Fibroblast of skin of scalp (primary cell): ENCODE results near the gene DBX1.
"Not testable (repeated sequence)": the region's sequence is repeated elsewhere in the genome, so short reads cannot be mapped to it uniquely, and the experiment has no call there.

Source experiments
- DNase-seq: peaks from one replicate; pipeline ENCODE4 v3.0.0-alpha.2; 2013

DBX1 gene

DNA sequence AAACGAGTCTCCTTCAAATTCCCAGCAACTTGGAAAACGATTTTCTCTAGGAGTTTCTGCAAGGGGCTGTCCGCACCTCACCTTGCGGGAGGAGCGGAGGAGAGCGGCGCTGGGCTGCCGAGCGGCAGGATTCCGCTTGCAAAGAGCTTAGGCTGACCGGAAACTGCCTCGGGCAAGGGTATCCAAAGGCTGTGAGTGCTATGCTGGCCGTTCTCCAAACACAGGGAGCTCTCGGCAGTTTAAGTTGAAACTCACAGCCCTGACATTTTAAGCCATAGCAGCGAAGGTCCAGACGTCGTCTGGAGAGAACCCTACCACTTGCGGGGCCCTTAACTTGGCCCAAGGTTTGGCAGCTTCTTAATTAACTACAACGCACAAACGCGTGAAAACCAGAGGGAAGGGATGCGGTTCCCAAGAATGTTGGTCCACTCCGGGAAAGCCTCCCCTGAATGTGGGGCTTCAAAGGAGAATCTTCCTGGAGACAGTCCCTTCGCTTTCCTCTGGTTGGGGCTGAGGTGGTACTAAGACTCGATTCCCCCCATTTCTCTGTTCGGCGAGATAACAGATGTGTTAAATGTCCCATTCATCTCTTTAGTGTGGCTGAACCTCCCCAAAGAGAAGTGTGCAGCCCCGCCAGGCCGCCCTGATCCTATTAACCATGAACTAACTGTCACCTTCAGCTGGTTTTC, 1.1 kb upstream of the DBX1 start:
- DNase-seq: no peak

DNA sequence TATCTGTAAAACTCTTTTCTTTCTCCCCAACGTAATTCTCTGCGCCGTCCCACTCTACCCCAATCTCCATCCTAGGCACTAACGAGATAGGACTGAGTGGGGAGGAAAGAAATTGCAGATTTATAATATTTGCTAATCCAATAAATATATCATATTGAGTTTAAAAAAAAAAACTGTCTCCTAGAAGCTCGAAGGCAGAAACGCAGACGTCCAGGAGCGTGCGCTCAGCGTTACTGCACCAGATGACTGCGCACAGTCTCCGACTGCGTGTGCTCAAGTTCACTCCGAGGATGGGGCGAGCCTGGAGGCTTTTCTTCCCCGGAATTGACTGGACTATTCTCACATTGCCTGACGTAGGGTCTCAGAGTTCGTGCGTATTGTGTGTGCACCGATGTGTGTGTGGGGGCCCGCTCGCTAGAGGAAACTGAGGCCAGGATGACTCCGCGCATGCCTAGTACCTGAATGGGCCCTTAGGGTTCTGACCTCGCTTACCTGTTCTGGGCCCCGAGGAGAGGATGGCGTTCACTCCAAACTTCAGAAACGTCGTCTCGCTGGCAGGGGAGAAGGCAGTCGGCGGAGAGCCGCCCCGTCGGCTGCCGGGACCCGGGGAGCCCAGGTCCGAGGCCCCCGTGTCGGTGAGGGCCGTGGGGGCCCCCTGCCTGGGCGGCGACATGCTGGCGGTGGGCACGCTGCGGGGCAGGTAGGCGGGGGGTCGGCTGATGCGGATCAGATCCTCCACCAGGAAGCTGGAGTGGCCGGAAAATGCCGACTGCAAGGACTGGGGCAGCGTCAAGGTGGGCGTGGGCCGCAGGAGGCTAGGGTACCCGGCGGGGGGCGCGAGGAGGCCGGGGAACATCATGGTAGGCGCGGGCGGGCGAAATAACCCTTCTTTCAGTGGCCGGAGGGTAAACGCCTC, 551 bp downstream of the DBX1 start:
- no peak for DNase-seq

DNA sequence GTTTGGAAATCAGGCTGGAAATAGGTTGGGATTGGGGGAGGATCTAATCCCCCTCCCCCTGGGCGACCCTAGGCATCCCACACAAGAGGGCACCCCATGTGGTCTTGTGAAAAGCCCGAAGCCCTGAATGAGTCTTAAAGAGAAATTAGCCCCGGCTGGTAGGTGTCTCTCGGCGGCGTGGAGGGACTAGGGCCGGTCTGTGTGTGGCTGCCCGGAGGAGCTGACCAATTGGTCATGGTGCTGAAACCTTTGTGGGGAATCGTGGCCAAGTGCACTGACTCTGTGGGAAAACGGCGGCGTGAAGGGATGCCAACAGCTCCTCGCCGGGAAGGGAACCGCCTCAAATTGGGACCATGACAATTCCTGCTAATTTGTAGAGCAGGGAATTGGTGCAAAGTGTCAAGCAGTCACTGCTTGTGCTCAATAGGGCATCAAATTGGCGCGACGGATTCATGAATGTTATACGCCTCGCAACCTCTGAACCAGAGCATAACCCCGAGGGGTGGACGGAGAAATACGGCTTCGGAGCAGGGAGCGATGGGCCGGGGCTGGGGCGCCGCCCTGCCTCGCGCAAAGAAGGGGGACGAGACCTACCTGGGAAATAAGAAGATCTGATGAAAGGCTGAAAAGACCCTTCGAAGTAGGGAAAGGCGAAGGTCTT, 1.5 kb downstream of the DBX1 start:
- peak; percentile 71 for DNase-seq

DNA sequence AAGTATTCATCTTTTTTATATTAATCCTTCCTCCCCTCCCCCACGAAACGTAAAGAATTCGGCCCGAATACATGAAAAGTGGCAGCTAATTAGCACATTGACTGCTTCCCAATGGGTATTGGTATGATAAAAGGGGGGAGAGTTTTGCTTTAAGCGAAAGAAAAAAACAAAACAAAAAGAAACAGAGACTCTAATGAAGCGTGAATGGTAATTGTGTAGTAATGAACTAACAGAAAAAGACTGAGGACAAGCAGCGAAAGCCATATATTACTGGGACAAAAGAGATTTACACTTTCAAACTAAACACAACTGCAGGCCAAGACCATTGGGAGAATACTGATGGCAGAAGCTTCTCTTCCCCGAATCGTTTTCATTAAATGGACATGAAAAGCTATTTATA, 2.5 kb downstream of the DBX1 start:
- DNase-seq: no peak

DNA sequence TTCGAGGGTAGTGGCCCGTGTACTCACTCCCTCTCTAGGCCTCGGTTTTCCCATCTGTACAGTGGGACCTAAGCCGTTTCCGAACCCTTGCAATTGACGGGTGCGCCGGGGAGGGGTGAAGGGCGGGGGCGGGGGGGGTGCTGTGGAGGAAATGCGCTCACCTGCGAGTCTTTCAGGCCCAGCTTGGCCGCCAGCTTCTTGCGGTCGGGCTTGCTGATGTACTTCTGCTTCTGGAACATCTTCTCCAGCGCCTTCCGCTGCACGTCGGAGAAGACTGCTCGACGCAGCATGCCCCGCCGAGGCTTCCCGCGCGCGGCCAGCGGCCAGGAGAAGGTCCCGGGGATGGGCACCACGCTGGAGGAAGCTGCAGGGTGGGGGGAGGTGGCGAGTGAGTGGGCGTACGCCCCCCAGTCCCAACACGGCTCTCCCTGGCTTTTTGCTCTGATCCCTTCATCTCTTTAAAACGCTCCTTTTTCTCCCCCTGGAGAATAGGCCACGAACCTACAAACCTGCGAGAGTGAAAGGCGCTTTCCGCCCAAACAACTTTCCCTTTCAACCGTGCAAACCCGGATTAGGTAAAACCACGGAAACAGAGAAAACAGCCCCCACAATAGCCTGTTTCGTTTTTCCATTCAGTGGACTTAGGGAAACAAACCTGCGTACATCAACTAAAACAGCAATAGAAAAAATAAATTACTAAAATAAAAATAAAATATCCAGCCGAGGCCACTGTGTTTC, 3.2 kb downstream of the DBX1 start:
- DNase-seq: no peak

DNA sequence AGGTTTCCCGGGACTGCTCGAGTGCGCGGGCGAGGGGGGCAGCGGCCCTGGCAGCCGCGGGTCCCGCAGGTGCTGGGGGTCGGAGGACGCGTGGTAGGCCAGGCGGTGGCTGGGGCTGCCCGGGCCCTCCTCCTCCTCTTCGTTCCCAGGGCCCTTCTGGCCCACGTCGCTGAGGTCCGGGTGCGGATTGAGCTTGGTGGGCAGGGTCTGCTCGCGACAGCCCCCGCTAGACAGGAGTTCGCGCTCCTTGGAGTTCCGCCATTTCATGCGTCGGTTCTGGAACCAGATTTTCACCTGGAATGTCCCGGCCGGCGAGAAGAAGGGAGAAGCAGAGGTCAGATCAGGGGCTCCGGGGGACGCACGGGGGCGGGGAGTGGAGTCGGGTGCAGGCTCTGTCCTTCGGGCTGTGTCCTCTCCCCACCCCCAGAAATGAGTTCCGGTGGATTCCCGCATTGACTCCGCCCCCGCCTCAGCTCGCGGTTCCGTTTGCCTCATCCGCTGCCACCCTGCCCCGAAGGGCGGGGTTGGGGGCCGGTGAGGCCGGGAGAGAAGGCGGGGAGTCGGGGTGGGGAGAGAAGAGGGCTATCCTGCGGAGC, 3.9 kb downstream of the DBX1 start:
- no peak for DNase-seq

DNA sequence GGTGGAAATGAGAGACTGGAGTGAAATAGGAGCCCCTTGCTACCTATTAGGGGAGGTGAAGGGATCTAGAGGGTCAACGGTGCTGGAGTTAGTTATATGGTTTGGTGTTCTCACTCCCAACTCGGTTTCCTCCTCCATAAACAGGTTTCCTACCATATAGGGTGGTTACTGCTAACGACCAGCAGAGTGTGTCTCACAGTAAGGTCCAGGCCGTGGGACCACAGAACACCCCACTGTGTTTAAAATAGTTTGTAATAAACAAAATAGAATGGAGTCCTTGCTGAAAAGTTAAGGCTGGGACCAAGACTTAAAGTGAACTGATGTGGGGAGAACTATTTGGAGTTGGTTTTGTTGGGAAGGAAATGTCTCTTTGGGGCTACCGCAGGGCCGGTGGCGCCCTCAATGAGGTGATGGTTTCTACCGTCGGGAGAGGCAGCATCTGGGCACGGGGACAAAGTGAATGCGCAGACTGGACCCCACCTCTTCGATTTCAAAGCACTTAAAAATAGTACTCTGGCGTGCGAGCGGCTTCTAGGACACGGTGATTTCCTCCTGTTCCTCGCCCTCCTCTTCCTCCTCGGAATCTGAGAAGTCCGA, 4.5 kb downstream of the DBX1 start:
- DNase-seq: no peak

DNA sequence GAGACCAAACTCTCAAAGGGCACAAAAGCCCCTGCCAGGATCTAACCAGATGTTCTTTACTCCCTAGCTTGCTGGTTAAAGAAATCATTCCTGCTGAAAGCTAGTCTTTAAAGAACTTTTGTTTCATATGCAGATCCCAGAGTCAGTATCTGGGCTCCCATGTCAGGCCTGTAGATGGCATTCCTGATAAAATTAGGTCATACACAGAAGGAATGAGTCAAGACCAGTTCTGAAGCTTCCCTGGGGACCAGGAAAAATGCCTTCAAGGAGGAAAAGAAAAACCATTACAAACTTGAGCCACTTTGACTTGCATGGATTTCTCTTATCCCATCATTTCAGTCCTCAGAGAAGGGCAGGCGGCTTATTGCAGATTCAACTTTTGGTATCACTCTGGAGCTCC, 5.9 kb downstream of the DBX1 start:
- DNase-seq: peak; percentile 90

DNA sequence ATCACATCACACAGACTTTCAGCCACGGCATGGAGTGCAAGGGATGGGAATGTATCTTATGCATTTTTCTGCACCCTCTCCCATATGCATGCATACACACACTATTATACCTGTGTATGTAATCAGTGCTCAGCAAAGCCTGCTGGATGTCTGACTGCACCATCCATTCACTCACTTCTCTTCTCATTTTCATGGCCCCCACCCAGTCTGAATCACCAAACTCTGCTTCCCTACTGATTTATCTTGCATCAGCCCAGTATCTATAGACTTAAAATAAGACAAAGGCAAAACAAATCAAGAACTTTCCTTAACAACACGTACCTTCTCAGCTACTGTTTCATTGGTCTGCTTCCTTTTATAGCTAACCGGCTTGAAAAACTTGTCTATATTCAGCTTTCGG, 21.6 kb downstream of the DBX1 start:
- no peak for DNase-seq

DNA sequence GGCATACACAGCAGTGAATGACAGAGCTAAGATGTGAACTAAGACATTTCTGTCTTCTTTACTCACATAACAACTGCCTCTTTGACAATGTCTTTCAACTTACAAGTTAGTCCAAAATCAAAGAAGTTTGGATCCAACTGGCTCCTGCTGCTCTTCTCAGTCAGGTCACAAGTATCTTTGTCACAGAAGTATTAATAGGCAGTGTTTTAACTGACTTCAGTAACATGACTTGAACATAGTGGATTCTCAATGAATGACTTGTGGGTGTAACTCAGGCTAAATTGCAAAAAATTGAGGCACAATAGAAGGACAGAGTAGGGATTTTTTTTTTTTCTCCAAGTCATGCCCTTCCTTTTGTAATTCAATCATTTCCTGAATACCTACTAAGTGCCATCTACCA, 22.6 kb downstream of the DBX1 start:
- no peak for DNase-seq

DNA sequence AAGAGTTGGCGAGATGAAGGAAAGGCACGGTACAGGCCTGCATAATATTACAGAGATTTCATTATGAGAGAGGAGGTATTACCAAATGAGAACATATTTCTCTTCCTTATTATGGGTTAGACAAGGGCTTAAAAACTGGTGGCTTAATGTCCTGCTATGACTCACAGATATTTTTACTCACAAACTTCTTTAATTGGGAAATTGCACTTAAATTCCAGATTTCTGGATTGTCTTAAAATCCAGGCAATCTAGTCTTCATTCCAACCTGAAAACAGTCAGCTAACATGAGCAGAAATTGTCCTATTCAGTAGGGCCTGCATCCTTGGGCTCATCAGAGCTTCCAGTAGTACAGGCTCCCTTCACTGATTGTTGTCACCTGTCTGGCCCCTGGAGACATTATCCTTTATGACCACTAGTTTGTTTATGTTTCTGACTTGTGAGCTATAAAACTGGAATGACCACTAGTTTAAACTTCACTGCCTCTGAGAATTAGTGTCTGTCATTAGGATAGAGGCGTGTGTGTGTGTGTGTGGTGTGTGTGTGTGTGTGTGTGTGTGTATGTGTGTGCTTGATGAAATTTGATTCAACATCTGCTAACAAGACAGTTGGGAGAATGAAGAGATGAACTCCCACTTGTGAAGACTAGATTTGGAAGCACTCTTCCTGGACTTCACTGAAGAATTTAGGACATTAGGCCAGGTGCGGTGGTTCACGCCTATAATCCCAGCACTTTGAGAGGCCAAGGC, 25.1 kb downstream of the DBX1 start:
- DNase-seq: no peak

DNA sequence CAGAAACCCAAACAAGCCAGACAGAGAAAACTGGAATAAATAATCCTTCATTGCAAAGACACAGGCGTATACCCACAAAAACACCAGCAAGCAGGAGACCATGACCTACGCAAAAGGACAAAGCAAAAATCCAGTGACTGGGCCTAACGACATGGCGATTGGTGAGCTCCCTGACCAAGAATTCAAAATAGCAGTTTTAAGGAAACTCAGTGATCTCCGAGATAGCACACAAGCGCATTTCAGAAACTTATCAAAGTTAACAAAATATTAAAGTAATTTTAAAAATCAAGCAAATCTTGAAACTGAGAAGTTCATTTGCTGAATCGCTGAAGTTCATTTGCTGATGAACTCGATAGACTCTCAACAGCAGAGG, 27.6 kb downstream of the DBX1 start:
- no peak for DNase-seq

DNA sequence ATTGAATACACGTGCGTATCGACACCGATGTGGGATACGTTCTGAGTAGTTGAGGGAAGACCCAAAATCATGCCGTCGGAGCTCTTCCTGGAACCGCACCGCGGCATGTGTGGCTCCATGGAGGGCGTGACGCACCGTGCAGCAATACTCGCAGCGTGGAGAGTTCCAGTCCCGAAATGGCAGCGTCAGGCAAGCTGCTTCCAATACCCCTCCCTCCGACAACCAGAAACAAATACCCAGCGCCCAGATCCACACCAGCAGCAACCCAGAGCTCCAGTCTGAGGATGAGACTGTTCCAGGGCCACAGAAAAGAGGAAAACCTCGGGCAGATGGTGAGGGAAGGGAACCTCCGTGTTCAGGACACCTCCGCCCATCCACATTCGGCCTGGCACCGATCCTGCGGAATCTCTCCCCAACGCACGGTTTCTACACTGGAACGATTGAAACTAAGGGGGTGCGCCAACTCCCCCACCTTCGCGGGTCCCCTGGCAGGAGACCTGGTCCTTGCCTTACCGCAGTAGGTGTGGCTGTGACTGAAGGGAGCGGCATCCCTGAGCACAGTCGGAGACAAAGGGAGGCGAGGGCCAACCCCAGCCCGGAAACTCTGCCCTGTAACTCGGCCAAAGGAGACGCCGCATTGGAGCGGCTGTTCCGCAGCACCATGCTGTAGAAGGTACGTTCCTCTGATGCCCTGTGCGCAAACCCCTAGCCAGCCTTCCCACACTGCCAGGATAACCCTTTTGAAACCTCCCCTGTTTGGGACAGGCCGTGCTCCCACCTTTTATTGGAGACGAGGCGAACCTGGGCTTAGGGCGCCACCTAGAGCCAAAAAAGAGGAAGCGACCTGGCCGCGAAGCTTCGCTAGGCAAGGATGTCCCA, 28.2 kb downstream of the DBX1 start:
- peak; percentile 73 for DNase-seq

DNA sequence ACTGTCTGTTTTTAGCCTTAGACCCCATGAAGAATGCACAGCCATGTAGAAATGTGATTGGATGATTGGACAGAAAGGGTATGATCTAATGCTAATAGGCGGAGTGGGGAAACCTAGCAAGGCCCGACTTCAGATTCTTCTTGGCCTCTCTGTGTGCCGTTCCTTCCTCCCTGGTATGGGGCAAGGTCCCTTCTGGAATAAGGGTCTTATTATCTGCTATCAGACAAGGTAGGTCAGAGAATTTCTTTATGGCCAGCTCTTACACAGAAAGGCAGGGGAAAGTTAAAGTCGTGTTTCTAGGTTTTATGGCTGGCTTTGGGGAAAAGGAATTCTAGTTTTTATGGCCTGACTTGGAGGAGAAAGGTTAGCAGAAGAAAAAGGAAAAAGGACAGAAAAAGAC, 30.6 kb downstream of the DBX1 start:
- no peak for DNase-seq

DNA sequence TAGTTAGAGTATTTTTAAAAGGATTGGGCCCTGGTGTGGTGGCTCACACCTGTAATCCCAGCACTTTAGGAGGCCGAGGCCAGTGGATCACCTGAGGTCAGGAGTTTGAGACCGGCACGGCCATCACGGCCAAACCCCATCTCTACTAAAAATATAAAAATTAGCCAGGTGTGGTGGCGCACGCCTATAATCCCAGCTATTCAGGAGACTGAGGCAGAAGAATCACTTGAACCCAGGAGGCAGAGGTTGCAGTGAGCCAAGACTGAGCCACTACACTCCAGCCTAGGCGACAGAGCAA, 31.8 kb downstream of the DBX1 start:
- DNase-seq: not testable (repeated sequence)

DNA sequence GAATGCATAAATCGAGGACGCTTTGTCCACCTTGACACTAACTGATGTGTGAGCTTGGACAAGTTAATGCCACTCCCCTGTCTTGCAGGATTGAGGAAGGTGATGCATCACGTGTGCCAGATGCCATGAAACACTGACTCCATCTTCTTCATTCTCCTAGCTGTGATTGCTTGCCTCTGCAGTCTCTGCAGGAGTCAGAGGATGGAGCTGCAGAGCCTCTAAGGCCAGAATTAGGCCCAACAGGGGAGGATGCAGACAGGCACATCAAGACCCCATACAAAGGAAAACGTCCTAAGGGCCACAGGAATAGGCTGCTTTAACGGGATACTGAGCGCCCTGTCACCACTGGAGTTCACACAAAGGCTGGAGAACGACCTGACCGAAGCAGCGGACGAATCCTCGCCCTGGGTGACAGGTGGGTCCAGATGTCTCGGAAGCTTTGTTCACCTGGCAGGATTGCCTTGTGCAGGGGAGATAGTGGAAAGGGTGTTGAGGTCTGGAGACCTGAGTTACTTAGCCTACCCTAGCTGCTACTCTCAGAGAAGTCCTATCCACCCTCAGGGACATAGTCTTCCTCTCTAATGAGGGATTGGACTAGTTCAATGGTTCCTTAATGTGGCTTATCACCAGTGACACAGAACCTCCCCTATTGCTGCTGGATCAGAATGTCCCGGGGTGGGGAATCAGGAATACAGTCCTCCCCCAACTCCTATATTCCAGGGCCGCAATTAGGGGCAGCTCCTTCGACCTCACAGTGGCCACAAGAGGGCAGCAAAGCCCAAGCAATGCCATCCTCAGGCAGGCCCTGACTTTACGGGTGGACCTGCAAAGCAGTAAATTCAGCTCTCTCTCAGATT, 32.4 kb downstream of the DBX1 start:
- DNase-seq: peak; percentile 73

DNA sequence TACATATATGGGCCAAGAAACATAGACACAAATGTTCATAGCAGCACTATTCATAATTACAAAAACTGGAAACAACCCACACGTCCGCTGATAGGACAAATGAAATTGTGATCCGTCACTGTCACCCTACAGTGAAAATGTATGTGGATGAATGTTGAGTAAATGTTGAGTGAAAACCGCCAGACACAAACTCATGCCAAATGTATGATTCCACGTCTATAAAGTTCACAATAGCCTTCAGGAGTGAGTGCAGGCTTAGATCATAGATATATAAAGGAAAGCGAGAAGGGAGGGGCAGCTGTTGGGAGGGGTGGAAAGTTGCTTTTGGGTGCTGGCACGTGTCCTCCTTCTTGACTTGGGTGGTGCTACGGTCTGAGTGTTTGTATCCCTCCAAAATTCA, 33.6 kb downstream of the DBX1 start:
- peak; percentile 43 for DNase-seq

DNA sequence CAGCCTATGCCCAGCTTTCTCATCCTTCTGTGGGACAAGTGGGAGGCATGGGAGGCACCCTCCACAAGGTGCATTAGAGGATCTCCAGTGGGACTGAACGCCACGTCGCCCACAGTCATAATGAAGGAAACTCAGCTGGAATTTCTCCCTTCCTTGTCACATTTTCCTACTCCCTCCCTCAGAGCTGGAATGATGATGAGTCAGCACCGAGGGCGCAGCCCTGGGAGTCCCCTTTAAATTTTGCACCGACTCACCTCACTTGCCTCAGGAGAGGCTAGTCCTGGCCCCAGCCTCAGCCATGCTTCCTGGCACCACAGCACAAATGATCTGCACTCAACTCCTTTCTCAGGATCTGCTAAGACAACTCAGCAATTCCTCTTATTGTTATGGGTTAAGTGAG, 34.3 kb downstream of the DBX1 start:
- DNase-seq: peak; percentile 75

DNA sequence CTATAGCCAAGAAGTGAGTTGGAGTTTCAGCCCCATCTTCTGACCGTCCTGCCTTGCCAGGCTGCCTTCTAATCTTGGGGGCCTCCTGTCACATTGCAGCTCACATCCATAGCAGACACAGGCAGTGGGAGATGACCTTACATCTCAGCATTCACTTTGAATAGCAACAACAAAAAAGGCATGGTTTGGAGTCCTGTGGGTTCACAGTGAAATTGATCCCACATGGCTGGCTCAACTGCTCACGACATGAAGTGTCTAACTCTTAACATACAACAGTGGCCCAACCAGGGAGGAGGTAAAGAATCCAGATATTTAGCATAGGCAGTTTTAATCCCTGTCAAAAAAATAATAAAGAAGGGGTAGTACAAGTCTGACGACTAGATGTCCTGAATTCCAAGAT, 38.1 kb downstream of the DBX1 start:
- DNase-seq: peak; percentile 85
